Hematopoietic multipotent progenitor cell treated with erythropoietin and hydrocortisone succinate and interleukin-3 and kit ligand, for 6 days (in vitro differentiated cells): Measurements from ENCODE around the gene NFATC4.

Experiments used
- DNase-seq: peaks from one replicate; pipeline ENCODE4 v3.0.0-alpha.2; 2015

The NFATC4 gene

GRCh38 chr14:24390701-24391468 lies 22.9 kb downstream of the NFATC4 start:
- DNase-seq, result peak; percentile 63

- DNase-seq, result peak; percentile 69
Measured at GRCh38 chr14:24392325-24393091, 24.5 kb downstream of the NFATC4 start.

GRCh38 chr14:24394275-24394674 lies 26.3 kb downstream of the NFATC4 start:
- peak; percentile 71 for DNase-seq

- DNase-seq, result peak; percentile 83
Measured at GRCh38 chr14:24395609-24396582, 27.9 kb downstream of the NFATC4 start.

GRCh38 chr14:24397639-24398292 lies 29.8 kb downstream of the NFATC4 start:
- no peak for DNase-seq

GRCh38 chr14:24398293-24398652 lies 30.3 kb downstream of the NFATC4 start:
- no peak for DNase-seq

GRCh38 chr14:24398653-24399446 lies 30.9 kb downstream of the NFATC4 start, which contains the start of gene NYNRIN:
TSS of gene NYNRIN (plus strand) at chr14:24399003. CDS start at chr14:24399247, 244 bp downstream.
- peak; percentile 74 for DNase-seq

GRCh38 chr14:24399447-24399822 lies 31.5 kb downstream of the NFATC4 start:
- no peak for DNase-seq

GRCh38 chr14:24399999-24400718 lies 32.2 kb downstream of the NFATC4 start:
- DNase-seq, result no peak

- DNase-seq, result no peak
Measured at GRCh38 chr14:24401810-24402702, 34.1 kb downstream of the NFATC4 start.

- DNase-seq, result no peak
Measured at GRCh38 chr14:24403294-24403998, 35.5 kb downstream of the NFATC4 start.

GRCh38 chr14:24404814-24405213 lies 36.8 kb downstream of the NFATC4 start:
- DNase-seq, result no peak

GRCh38 chr14:24406416-24406815 lies 38.4 kb downstream of the NFATC4 start:
- DNase-seq, result no peak

- no peak for DNase-seq
Measured at GRCh38 chr14:24407608-24408325, 39.8 kb downstream of the NFATC4 start.

- DNase-seq, result no peak
Measured at GRCh38 chr14:24408764-24409163, 40.8 kb downstream of the NFATC4 start.

GRCh38 chr14:24409192-24409591 lies 41.2 kb downstream of the NFATC4 start:
- no peak for DNase-seq

GRCh38 chr14:24409956-24410355 lies 42.0 kb downstream of the NFATC4 start:
- DNase-seq, result no peak
